Neuronal stem cell (in vitro differentiated cells): ENCODE results near the gene BTF3L4.

ENCODE experiments used
- DNase-seq: peaks from one replicate; pipeline ENCODE4 v3.0.0-alpha.2; 2013; ENCODE audit warnings: low spot score
- H2AFZ ChIP-seq: one replicate; pipeline ENCODE4 v1.6.1; 2013; ENCODE audit warnings: mild to moderate bottlenecking, low read length, inconsistent platforms
- H2AK5ac ChIP-seq: 2 replicates; pipeline ENCODE4 v1.6.1; 2013; ENCODE audit warnings: low read depth, mild to moderate bottlenecking, inconsistent platforms, low read length, moderate library complexity, mixed read lengths
- H2BK120ac ChIP-seq: 2 replicates; pipeline ENCODE4 v1.6.1; 2013; ENCODE audit warnings: low read depth, mild to moderate bottlenecking, inconsistent platforms, low read length, moderate library complexity, mixed read lengths
- H2BK12ac ChIP-seq: one replicate; pipeline ENCODE4 v1.6.1; 2013; ENCODE audit warnings: low read length, inconsistent platforms
- H2BK15ac ChIP-seq: 2 replicates; pipeline ENCODE4 v1.6.1; 2013; ENCODE audit warnings: mild to moderate bottlenecking, low read length, inconsistent platforms, mixed read lengths
- H2BK5ac ChIP-seq: one replicate; pipeline ENCODE4 v1.6.1; 2013; ENCODE audit warnings: inconsistent platforms, mild to moderate bottlenecking, low read length, moderate library complexity
- H3K14ac ChIP-seq: one replicate; pipeline ENCODE4 v1.6.1; 2013; ENCODE audit warnings: low read length, inconsistent platforms
- H3K18ac ChIP-seq: 2 replicates; pipeline ENCODE4 v1.6.1; 2013; ENCODE audit warnings: low read length, inconsistent platforms
- H3K23ac ChIP-seq: 2 replicates; pipeline ENCODE4 v1.6.1; 2013; ENCODE audit warnings: low read depth, mild to moderate bottlenecking, mixed read lengths, low read length, inconsistent platforms; ENCODE audit not compliant: poor library complexity
- H3K27ac ChIP-seq: replicated peaks from 3 replicates; pipeline ENCODE4 v1.5.1; 2013; ENCODE audit warnings: low read length, inconsistent platforms
- H3K27me3 ChIP-seq, 3 experiments: 2 replicates each; pipeline ENCODE4 v1.6.1; 2013; ENCODE audit warnings: low read length in 3 of 3, mild to moderate bottlenecking in 2 of 3, inconsistent platforms in 1 of 3, low read depth in 1 of 3, mixed read lengths in 1 of 3, moderate library complexity in 1 of 3; ENCODE audit not compliant: control insufficient read depth in 3 of 3, insufficient read depth in 3 of 3
- H3K36me3 ChIP-seq, 2 donors: replicated peaks in 1 of 2; 2 replicates each; pipeline ENCODE4 v1.6.1; 2013; ENCODE audit warnings: low read length in 2 of 2; ENCODE audit not compliant: control insufficient read depth in 2 of 2, insufficient read depth in 2 of 2
- H3K4ac ChIP-seq: 2 replicates; pipeline ENCODE4 v1.6.1; 2013; ENCODE audit warnings: inconsistent platforms, mild to moderate bottlenecking, low read length, moderate library complexity
- H3K4me1 ChIP-seq, 2 donors: 1 replicate in 1 of 2; 2 replicates in 1 of 2; pipeline ENCODE4 v1.6.1; 2013; ENCODE audit warnings: low read length in 2 of 2, low read depth in 1 of 2; ENCODE audit not compliant: control insufficient read depth in 2 of 2, insufficient read depth in 1 of 2
- H3K4me2 ChIP-seq: one replicate; pipeline ENCODE4 v1.6.1; 2013; ENCODE audit warnings: mild to moderate bottlenecking, low read length, inconsistent platforms; ENCODE audit not compliant: insufficient read depth, poor library complexity, severe bottlenecking
- H3K4me3 ChIP-seq, 2 donors: 2 replicates each; pipeline ENCODE4 v1.5.1; 2013; ENCODE audit warnings: low read length in 2 of 2, mild to moderate bottlenecking in 2 of 2, inconsistent platforms in 1 of 2, moderate library complexity in 1 of 2
- H3K79me1 ChIP-seq: one replicate; pipeline ENCODE4 v1.6.1; 2013; ENCODE audit warnings: low read depth, mild to moderate bottlenecking, inconsistent platforms, low read length, moderate library complexity
- H3K9ac ChIP-seq: one replicate; pipeline ENCODE4 v1.6.1; 2013; ENCODE audit warnings: mild to moderate bottlenecking, low read depth, low read length, inconsistent platforms; ENCODE audit not compliant: poor library complexity
- H3K9me3 ChIP-seq, 2 donors: replicated peaks in 1 of 2; 2 replicates each; pipeline versions ENCODE3 to v1.6.1; 2013; ENCODE audit warnings: low read length in 2 of 2, mild to moderate bottlenecking in 2 of 2, inconsistent platforms in 1 of 2, low read depth in 1 of 2, mixed read lengths in 1 of 2, moderate library complexity in 1 of 2; ENCODE audit not compliant: control insufficient read depth in 2 of 2, insufficient read depth in 1 of 2
- H4K8ac ChIP-seq: one replicate; pipeline ENCODE4 v1.6.1; 2013; ENCODE audit warnings: low read depth, mild to moderate bottlenecking, inconsistent platforms, low read length, moderate library complexity
- H4K91ac ChIP-seq: one replicate; pipeline ENCODE4 v1.6.1; 2013; ENCODE audit warnings: low read length, low read depth, mild to moderate bottlenecking, inconsistent platforms; ENCODE audit not compliant: poor library complexity
- WGBS, 2 donors: extraction: QIAGEN DNeasy Blood & Tissue Kit; methylation state at CpG; one replicate each; pipeline ENCODE4 v1.1.7; 2013; ENCODE audit warnings: missing lambda C conversion rate in 2 of 2, mixed read lengths in 1 of 2; ENCODE audit not compliant: insufficient read length in 2 of 2, insufficient replicate concordance in 1 of 2; ENCODE audit errors: extremely low coverage in 2 of 2; 5-methylcytosine and 5-hydroxymethylcytosine counted together

BTF3L4 gene

GRCh38 chr1:52037402-52037814 is 18.7 kb upstream of the BTF3L4 start:
- Histone ChIP-seq H3K9ac (no peak overlapping the region), H3K36me3 (peaks cover 4 to 58% of the 10 kb centered on the region in 2 donors), H3K14ac (no peak overlapping the region), H2BK5ac (no peak overlapping the region), H3K4me3 (no peak overlapping the region), H2BK120ac (no peak overlapping the region), H3K9me3 (no peaks in the 10 kb centered on the region), H3K27ac (no peak overlapping the region), H3K79me1 (peaks cover 8% of the 10 kb centered on the region), H3K18ac (no peak overlapping the region), H3K27me3 (no peaks in the 10 kb centered on the region), H3K23ac (no peak overlapping the region), H2BK15ac (no peak overlapping the region), H2AFZ (no peak overlapping the region), H4K8ac (no peak overlapping the region), H2BK12ac (no peak overlapping the region), H3K4me1 (peaks cover 5 to 6% of the 10 kb centered on the region in 2 donors), H3K4me2 (no peak overlapping the region), H4K91ac (no peak overlapping the region), H2AK5ac (no peak overlapping the region), H3K4ac (no peak overlapping the region)
- DNase-seq = no peak
- WGBS, 2 donors = no CpG with 5 or more reads among the region's 5 CpGs

- Histone ChIP-seq H3K4me2 (no peak overlapping the region), H3K9me3 (no peaks in the 10 kb centered on the region), H3K36me3 (peaks cover 2 to 54% of the 10 kb centered on the region in 2 donors), H2BK120ac (no peak overlapping the region), H3K9ac (no peak overlapping the region), H2BK15ac (no peak overlapping the region), H3K4me3 (no peak overlapping the region), H3K27me3 (no peaks in the 10 kb centered on the region), H2AK5ac (no peak overlapping the region), H2BK5ac (no peak overlapping the region), H4K91ac (no peak overlapping the region), H3K14ac (no peak overlapping the region), H3K79me1 (peaks cover 4% of the 10 kb centered on the region), H4K8ac (no peak overlapping the region), H3K4ac (no peak overlapping the region), H3K23ac (no peak overlapping the region), H3K27ac (no peak overlapping the region), H2BK12ac (no peak overlapping the region), H3K4me1 (peaks cover 0 to 4% of the 10 kb centered on the region in 2 donors), H2AFZ (no peak overlapping the region), H3K18ac (no peak overlapping the region)
- no CpG with 5 or more reads among the region's 1 CpG for WGBS, 2 donors
- DNase-seq = no peak
These were observed 18.2 kb upstream of the BTF3L4 start for GRCh38 chr1:52037909-52038308.

- Histone ChIP-seq H2AK5ac (no peak overlapping the region), H3K4me3 (no peak overlapping the region), H4K91ac (no peak overlapping the region), H3K23ac (no peak overlapping the region), H3K4me1 (no peaks in the 10 kb centered on the region), H2BK15ac (no peak overlapping the region), H2BK120ac (no peak overlapping the region), H3K14ac (no peak overlapping the region), H3K9me3 (no peaks in the 10 kb centered on the region), H4K8ac (no peak overlapping the region), H3K36me3 (peaks cover 2 to 51% of the 10 kb centered on the region in 2 donors), H2AFZ (no peak overlapping the region), H3K4me2 (no peak overlapping the region), H3K27ac (no peak overlapping the region), H3K9ac (no peak overlapping the region), H3K4ac (no peak overlapping the region), H3K79me1 (no peaks in the 10 kb centered on the region), H3K18ac (no peak overlapping the region), H2BK5ac (no peak overlapping the region), H3K27me3 (no peaks in the 10 kb centered on the region), H2BK12ac (no peak overlapping the region)
- WGBS, 2 donors = no CpG with 5 or more reads among the region's 4 CpGs
- no peak for DNase-seq
These were observed 14.4 kb upstream of the BTF3L4 start for GRCh38 chr1:52041551-52042185.

- no peak overlapping the region for H3K23ac ChIP-seq
- no CpG with 5 or more reads among the region's 2 CpGs for WGBS, 2 donors
- no peak overlapping the region for H2BK5ac ChIP-seq
- no peaks in the 10 kb centered on the region for H3K79me1 ChIP-seq
- no peak overlapping the region for H4K8ac ChIP-seq
- no peaks in the 10 kb centered on the region for H3K4me1 ChIP-seq
- no peak overlapping the region for H3K4ac ChIP-seq
- no peak overlapping the region for H3K18ac ChIP-seq
- no peak overlapping the region for H2BK12ac ChIP-seq
- no peaks in the 10 kb centered on the region for H3K27me3 ChIP-seq
- peaks cover 0 to 30% of the 10 kb centered on the region in 2 donors for H3K36me3 ChIP-seq
- H2AFZ ChIP-seq = no peak overlapping the region
- no peak overlapping the region for H3K27ac ChIP-seq
- H3K9ac ChIP-seq = no peak overlapping the region
- H2BK120ac ChIP-seq = no peak overlapping the region
- H4K91ac ChIP-seq = no peak overlapping the region
- no peak overlapping the region for H3K4me3 ChIP-seq
- no peak overlapping the region for H2BK15ac ChIP-seq
- H2AK5ac ChIP-seq = no peak overlapping the region
- peaks cover 0 to 6% of the 10 kb centered on the region in 2 donors for H3K9me3 ChIP-seq
- no peak overlapping the region for H3K4me2 ChIP-seq
- no peak for DNase-seq
- no peak overlapping the region for H3K14ac ChIP-seq
These were observed 10.9 kb upstream of the BTF3L4 start for GRCh38 chr1:52045236-52045635.
